Natural killer cell (primary cell): ENCODE data around the gene CEACAM7. TPM values are rescaled to one million over a fixed set of nuclear protein-coding genes. Genes with fewer than 3 reads are reported as not detected.

Experiments
- ATAC-seq, 3 donors: fragments of 150-1000 bp in 2 of 3; fragments of 200-7000 bp in 1 of 3; cut with Tn5 transposase; 1 replicate in 1 of 3; 2 replicates in 2 of 3; pipeline ENCODE4 v1.10.0; 2021; ENCODE audit warnings: mild to moderate bottlenecking in 2 of 3, moderate library complexity in 2 of 3
- DNase-seq, 2 donors: peaks; one replicate each; pipeline versions ENCODE4 v3.0.0 to v3.0.0-alpha.2; 2013 to 2021; ENCODE audit warnings: mixed read lengths in 1 of 2
- H3K27ac ChIP-seq: one replicate; pipeline ENCODE4 v1.5.1; 2013; ENCODE audit warnings: mild to moderate bottlenecking, low read length
- H3K27me3 ChIP-seq: one replicate; pipeline ENCODE4 v1.6.1; 2013; ENCODE audit warnings: low read length; ENCODE audit not compliant: control insufficient read depth, insufficient read depth
- H3K36me3 ChIP-seq: one replicate; pipeline ENCODE4 v1.6.1; 2013; ENCODE audit warnings: low read length; ENCODE audit not compliant: control insufficient read depth, insufficient read depth
- H3K4me1 ChIP-seq: one replicate; pipeline ENCODE4 v1.6.1; 2013; ENCODE audit warnings: low read length; ENCODE audit not compliant: control insufficient read depth, insufficient read depth
- H3K4me3 ChIP-seq: one replicate; pipeline ENCODE4 v1.5.1; 2013; ENCODE audit warnings: low read length
- H3K9me3 ChIP-seq: one replicate; pipeline ENCODE4 v1.6.1; 2013; ENCODE audit warnings: low read length; ENCODE audit not compliant: control insufficient read depth, insufficient read depth
- H3K27ac Mint-ChIP-seq, 2 donors: one replicate each; pipeline ENCODE4 v1.8.0; 2022; ENCODE audit warnings: mild to moderate bottlenecking in 2 of 2, mixed read lengths in 2 of 2, moderate library complexity in 1 of 2
- H3K27me3 Mint-ChIP-seq, 2 donors: one replicate each; pipeline ENCODE4 v1.8.0; 2022; ENCODE audit warnings: low read depth in 2 of 2, mixed read lengths in 2 of 2
- H3K36me3 Mint-ChIP-seq: one replicate; pipeline ENCODE4 v1.8.0; 2022; ENCODE audit warnings: mixed read lengths
- H3K4me1 Mint-ChIP-seq, 2 donors: one replicate each; pipeline ENCODE4 v1.8.0; 2022; ENCODE audit warnings: mixed read lengths in 2 of 2
- H3K4me3 Mint-ChIP-seq: one replicate; pipeline ENCODE4 v1.8.0; 2022; ENCODE audit warnings: mild to moderate bottlenecking, moderate library complexity, mixed read lengths
- H3K9me3 Mint-ChIP-seq, 2 donors: one replicate each; pipeline ENCODE4 v1.8.0; 2022; ENCODE audit warnings: mixed read lengths in 2 of 2
- CTCF ChIP-seq: fragments of 200-600 bp; IDR thresholded peaks from one replicate; pipeline ENCODE4 v1.8.0; 2022; ENCODE audit warnings: antibody characterized with exemption
- WGBS: methylation state at CpG from one replicate; pipeline ENCODE4 v1.1.7; 2013; ENCODE audit warnings: missing lambda C conversion rate; ENCODE audit not compliant: insufficient coverage; 5-methylcytosine and 5-hydroxymethylcytosine counted together
- intact Hi-C: fragments of 100-400 bp; cut with micrococcal nuclease; formaldehyde crosslinking; loops from one replicate; pipeline ENCODE4 v1.14.2; 2022
- total RNA-seq, 4 donors: library from RNA; stranded (reverse); fragments of 120-200 nt in 1 of 4; gene quantifications; one replicate each; pipeline versions ENCODE4 v1.2.3 to v1.2.4, GENCODE V29; 2013 to 2022

The CEACAM7 gene
- total RNA-seq, 3 donors from 2014 or later (not counting 1 experiment from before 2014, with no cell fraction given), result not detected

- 84% methylated on average over 2 of the region's 3 CpGs for WGBS
- no peak overlapping the region for H3K27ac Mint-ChIP-seq
- H3K9me3 ChIP-seq, result no peaks in the 10 kb centered on the region
- peaks cover 18 to 67% of the 10 kb centered on the region in 2 donors for H3K27me3 Mint-ChIP-seq
- no peaks in the 10 kb centered on the region for H3K9me3 Mint-ChIP-seq
- ATAC-seq (no peak), DNase-seq (no peak)
- no peaks in the 10 kb centered on the region for H3K36me3 ChIP-seq
- no peak for TF ChIP-seq CTCF
- H3K27me3 ChIP-seq, result peaks cover 2% of the 10 kb centered on the region
- H3K4me1 Mint-ChIP-seq, result no peaks in the 10 kb centered on the region
- no peaks in the 10 kb centered on the region for H3K4me1 ChIP-seq
- H3K4me3 Mint-ChIP-seq, result no peak overlapping the region
- H3K27ac ChIP-seq, result no peak overlapping the region
- intact Hi-C loops, result no loop called here
- H3K4me3 ChIP-seq, result no peak overlapping the region
- H3K36me3 Mint-ChIP-seq, result peaks cover 11% of the 10 kb centered on the region
These were observed 38.2 kb downstream of the CEACAM7 start for GRCh38 chr19:41649827-41650226.

- Histone ChIP-seq H3K36me3 (no peaks in the 10 kb centered on the region), H3K4me1 (no peaks in the 10 kb centered on the region), H3K4me3 (no peak overlapping the region), H3K27me3 (peaks cover 2% of the 10 kb centered on the region), H3K27ac (no peak overlapping the region), H3K9me3 (no peaks in the 10 kb centered on the region)
- Mint-ChIP-seq H3K4me3 (no peak overlapping the region), H3K36me3 (no peaks in the 10 kb centered on the region), H3K4me1 (no peaks in the 10 kb centered on the region), H3K9me3 (no peaks in the 10 kb centered on the region), H3K27me3 (peaks cover 24 to 51% of the 10 kb centered on the region in 2 donors), H3K27ac (no peak overlapping the region)
- peak; percentile 48 for TF ChIP-seq CTCF
- DNase-seq (peak in 1 of 2 donors; percentile 58), ATAC-seq (no peak)
- intact Hi-C loops, result no loop called here
- WGBS, result 46% methylated on average over 9 of the region's 14 CpGs
These were observed 41.4 kb downstream of the CEACAM7 start for GRCh38 chr19:41646589-41647204.

- H3K9me3 Mint-ChIP-seq, result no peaks in the 10 kb centered on the region
- 6% methylated on average over 5 of the region's 6 CpGs for WGBS
- DNase-seq (peak; percentile 54 to 87), ATAC-seq (peak; percentile 85 to 91 (median 87))
- peak; percentile 96 for TF ChIP-seq CTCF
- H3K4me1 ChIP-seq, result no peaks in the 10 kb centered on the region
- no peak overlapping the region for H3K27ac ChIP-seq
- no peaks in the 10 kb centered on the region for H3K36me3 ChIP-seq
- no peaks in the 10 kb centered on the region for H3K36me3 Mint-ChIP-seq
- no peak overlapping the region for H3K4me3 ChIP-seq
- H3K27me3 ChIP-seq, result no peaks in the 10 kb centered on the region
- intact Hi-C loops, result loop anchor here (2.0 kb wide), 2 partner anchors 49 to 105 kb away; no protein-coding TSS in a partner anchor
- no peak overlapping the region for H3K27ac Mint-ChIP-seq
- no peaks in the 10 kb centered on the region for H3K4me1 Mint-ChIP-seq
- no peaks in the 10 kb centered on the region for H3K9me3 ChIP-seq
- H3K4me3 Mint-ChIP-seq, result no peak overlapping the region
- H3K27me3 Mint-ChIP-seq, result peaks cover 14 to 24% of the 10 kb centered on the region in 2 donors
These were observed 46.1 kb downstream of the CEACAM7 start for GRCh38 chr19:41641879-41642485.
